BJ (cell line): ENCODE results near the gene CGRRF1. TPM values are rescaled to one million over a fixed set of nuclear protein-coding genes. Genes with fewer than 3 reads are reported as not detected.

Experiments used
- CTCF ChIA-PET: fragments of 350-600 bp; formaldehyde crosslinking; extraction: SDS; loops from one replicate; lab custom pipeline; 2021; ENCODE audit warnings: antibody characterized with exemption, inconsistent platforms; lab: Yijun Ruan, JAX
- POLR2A ChIA-PET: fragments of 300-600 bp; sonication (Branson Sonifier 250); formaldehyde crosslinking; extraction: SDS; loops from one replicate; lab custom pipeline; 2021; ENCODE audit warnings: antibody characterized with exemption; lab: Charles Lee
- DNase-seq: peaks from one replicate; pipeline ENCODE4 v3.0.0-alpha.2; 2011; ENCODE audit warnings: low read depth
- H3K27me3 ChIP-seq: 2 replicates; pipeline ENCODE4 v1.6.0; 2011; ENCODE audit warnings: low read length; ENCODE audit not compliant: control insufficient read depth, insufficient read depth
- H3K36me3 ChIP-seq: 2 replicates; pipeline ENCODE4 v1.5.1; 2011; ENCODE audit warnings: low read length; ENCODE audit not compliant: control insufficient read depth, insufficient read depth
- H3K4me3 ChIP-seq: 2 replicates; pipeline ENCODE4 v1.5.1; 2011; ENCODE audit warnings: low read depth, mild to moderate bottlenecking, control low read depth, low read length
- CTCF ChIP-seq: IDR thresholded peaks from 2 replicates; pipeline ENCODE4 v1.5.1; 2011; ENCODE audit warnings: low read depth, mild to moderate bottlenecking, control low read depth, inconsistent platforms, low read length, moderate library complexity; ENCODE audit not compliant: insufficient read depth
- polyA plus RNA-seq: library from polyadenylated mRNA; depleted of rRNA; stranded (reverse); fragments of >200 nt; gene quantifications from 2 replicates; pipeline ENCODE4 v1.2.3, GENCODE V29; 2011; rRNA removed

Gene CGRRF1
- polyA plus RNA-seq, 1 experiment = 7.5 TPM

GRCh38 chr14:54579621-54580020 is 69.9 kb downstream of the CGRRF1 start:
- no peak for DNase-seq
- ChIA-PET POLR2A (no interaction called here), CTCF (interaction anchor here (1.5 kb wide), 1 partner anchor 193 kb away, joined by 3 read pairs; no protein-coding TSS in a partner anchor)
- no peak for TF ChIP-seq CTCF
- no peak overlapping the region for H3K4me3 ChIP-seq
- H3K27me3 ChIP-seq = no peaks in the 10 kb centered on the region
- H3K36me3 ChIP-seq = peaks cover 2% of the 10 kb centered on the region

GRCh38 chr14:54580933-54581332 is 71.2 kb downstream of the CGRRF1 start:
- POLR2A ChIA-PET = no interaction called here
- no peak for DNase-seq

GRCh38 chr14:54582334-54582733 is 72.6 kb downstream of the CGRRF1 start:
- no peak for DNase-seq
- CTCF ChIA-PET = interaction anchor here (1.2 to 1.8 kb wide), 4 partner anchors 15 to 67 kb away, joined by 3 to 4 read pairs (median 4); partner anchors contain the start of gene SAMD4A
- no peaks in the 10 kb centered on the region for H3K27me3 ChIP-seq
- POLR2A ChIA-PET = no interaction called here
- H3K36me3 ChIP-seq = peaks cover 2% of the 10 kb centered on the region
- no peak overlapping the region for H3K4me3 ChIP-seq
- TF ChIP-seq CTCF = no peak

More at GRCh38 chr14:54580933-54581332, 71.2 kb downstream of the CGRRF1 start:
- H3K36me3 ChIP-seq = peaks cover 2% of the 10 kb centered on the region
- CTCF ChIA-PET = interaction anchor here (1.1 kb wide), 1 partner anchor 13 kb away, joined by 3 read pairs; no protein-coding TSS in a partner anchor
- no peak for TF ChIP-seq CTCF
- no peak overlapping the region for H3K4me3 ChIP-seq
- H3K27me3 ChIP-seq = no peaks in the 10 kb centered on the region

- TF ChIP-seq CTCF = no peak
- H3K4me3 ChIP-seq = no peak overlapping the region
- ChIA-PET CTCF (interaction anchor here (1.8 to 2.0 kb wide), 2 partner anchors 15 to 190 kb away, joined by 4 to 7 read pairs; no protein-coding TSS in a partner anchor), POLR2A (no interaction called here)
- no peaks in the 10 kb centered on the region for H3K27me3 ChIP-seq
- H3K36me3 ChIP-seq = peaks cover 2% of the 10 kb centered on the region
- no peak for DNase-seq
Measured at GRCh38 chr14:54584097-54584496, 74.4 kb downstream of the CGRRF1 start.

GRCh38 chr14:54585214-54585613 is 75.5 kb downstream of the CGRRF1 start:
- DNase-seq = no peak
- POLR2A ChIA-PET = no interaction called here
- H3K4me3 ChIP-seq = no peak overlapping the region
- no peak for TF ChIP-seq CTCF
- H3K27me3 ChIP-seq = no peaks in the 10 kb centered on the region
- CTCF ChIA-PET = no interaction called here
- peaks cover 2% of the 10 kb centered on the region for H3K36me3 ChIP-seq

Other genes with a start within 250 kb of the CGRRF1 start
- gene CDKN3, start 112.9 kb upstream of the CGRRF1 start, polyA plus RNA-seq = 28.7 and 55.1 TPM in 2 replicates
- 313 and 396 TPM in 2 replicates for gene CNIH1, start 68.5 kb upstream of the CGRRF1 start, polyA plus RNA-seq
- gene GMFB, start 20.9 kb upstream of the CGRRF1 start, polyA plus RNA-seq = 10.0 and 29.1 TPM in 2 replicates
- 13.4 and 16.9 TPM in 2 replicates for gene SAMD4A, start 57.2 kb downstream of the CGRRF1 start, polyA plus RNA-seq